Measurements from ENCODE around the gene KCNJ10.

GRCh38 chr1:160078512-160079195 is 8.7 kb upstream of the KCNJ10 start:
- TF ChIP-seq EZH2 (optimal IDR thresholded peaks at IDR 0.05; ENCODE audit: low read depth, low read length) (no peak), EZH2phosphoT487 (IDR thresholded peaks at IDR 0.05; ENCODE audit: low read length) (no peak)
- TF ChIP-seq, protein P1, sequence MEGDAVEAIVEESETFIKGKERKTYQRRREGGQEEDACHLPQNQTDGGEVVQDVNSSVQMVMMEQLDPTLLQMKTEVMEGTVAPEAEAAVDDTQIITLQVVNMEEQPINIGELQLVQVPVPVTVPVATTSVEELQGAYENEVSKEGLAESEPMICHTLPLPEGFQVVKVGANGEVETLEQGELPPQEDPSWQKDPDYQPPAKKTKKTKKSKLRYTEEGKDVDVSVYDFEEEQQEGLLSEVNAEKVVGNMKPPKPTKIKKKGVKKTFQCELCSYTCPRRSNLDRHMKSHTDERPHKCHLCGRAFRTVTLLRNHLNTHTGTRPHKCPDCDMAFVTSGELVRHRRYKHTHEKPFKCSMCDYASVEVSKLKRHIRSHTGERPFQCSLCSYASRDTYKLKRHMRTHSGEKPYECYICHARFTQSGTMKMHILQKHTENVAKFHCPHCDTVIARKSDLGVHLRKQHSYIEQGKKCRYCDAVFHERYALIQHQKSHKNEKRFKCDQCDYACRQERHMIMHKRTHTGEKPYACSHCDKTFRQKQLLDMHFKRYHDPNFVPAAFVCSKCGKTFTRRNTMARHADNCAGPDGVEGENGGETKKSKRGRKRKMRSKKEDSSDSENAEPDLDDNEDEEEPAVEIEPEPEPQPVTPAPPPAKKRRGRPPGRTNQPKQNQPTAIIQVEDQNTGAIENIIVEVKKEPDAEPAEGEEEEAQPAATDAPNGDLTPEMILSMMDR (IDR thresholded peaks at IDR 0.05; ENCODE audit: low read length): peak; percentile 100

Data from MM.1S (cell line).